Heart right ventricle (tissue), 16 donors: ENCODE results near the gene UNC13B. TPM values are rescaled to one million over a fixed set of nuclear protein-coding genes. Genes with fewer than 3 reads are reported as not detected.
"Not testable (repeated sequence)": the region's sequence is repeated elsewhere in the genome, so short reads cannot be mapped to it uniquely, and the experiment has no call there.

Experiments used
- ATAC-seq, 8 donors: fragments of 200-7000 bp; cut with Tn5 transposase; one replicate each; pipeline ENCODE4 v1.9.1; 2020; ENCODE audit warnings: mild to moderate bottlenecking in 8 of 8, moderate library complexity in 8 of 8, moderate number of reproducible peaks in 1 of 8
- DNase-seq, 2 donors: peaks; one replicate each; pipeline ENCODE4 v3.0.0-alpha.2; 2020
- H3K27ac ChIP-seq, 10 donors: fragments of 200-600 bp; sonication (generic) in 2 of 10; one replicate each; pipeline versions ENCODE4 v1.5.0 to v1.8.0; 2020 to 2022; ENCODE audit warnings: mild to moderate bottlenecking in 3 of 10
- H3K27me3 ChIP-seq, 7 donors: fragments of 200-600 bp; one replicate each; pipeline ENCODE4 v1.8.0; 2021 to 2022; ENCODE audit warnings: mild to moderate bottlenecking in 2 of 7
- H3K36me3 ChIP-seq, 9 donors: fragments of 200-600 bp; sonication (generic) in 1 of 9; one replicate each; pipeline versions ENCODE4 v1.5.0 to v1.8.0; 2020 to 2022; ENCODE audit warnings: mild to moderate bottlenecking in 2 of 9
- H3K4me1 ChIP-seq, 9 donors: fragments of 200-600 bp; sonication (generic) in 1 of 9; one replicate each; pipeline versions ENCODE4 v1.5.0 to v1.8.0; 2020 to 2022; ENCODE audit warnings: mild to moderate bottlenecking in 4 of 9
- H3K4me3 ChIP-seq, 10 donors: fragments of 200-600 bp; sonication (generic) in 2 of 10; one replicate each; pipeline versions ENCODE4 v1.5.0 to v1.8.0; 2020 to 2022; ENCODE audit warnings: mild to moderate bottlenecking in 7 of 10, moderate library complexity in 2 of 10
- H3K9me3 ChIP-seq, 11 donors: fragments of 200-600 bp in 10 of 11; sonication (generic) in 2 of 11; one replicate each; pipeline versions ENCODE4 v1.5.0 to v1.8.0; 2013 to 2022; ENCODE audit warnings: mild to moderate bottlenecking in 2 of 11, control low read depth in 1 of 11, moderate library complexity in 1 of 11
- WGBS, 2 donors: extraction: QIAGEN DNeasy Blood & Tissue Kit; methylation state at CpG; one replicate each; pipeline ENCODE4 v1.1.7; 2013; ENCODE audit warnings: inconsistent platforms in 1 of 2; 5-methylcytosine and 5-hydroxymethylcytosine counted together
- intact Hi-C, 10 donors: fragments of 100-400 bp; cut with DNase I; formaldehyde crosslinking; loops; one replicate each; pipeline versions ENCODE4 v1.11.1 to v1.14.2; 2022
- polyA plus RNA-seq, 2 donors: library from polyadenylated mRNA; stranded (reverse); fragments of 200-250 nt; gene quantifications; one replicate each; pipeline ENCODE4 v1.2.3, GENCODE V29; 2013
- total RNA-seq, 10 donors: library from RNA; stranded (reverse); fragmentation: NEBNext Ultra II Directional in 3 of 10; extraction: Animal tissue kit (Norgen Biotek cat#: 25700) in 3 of 10; gene quantifications; one replicate each; pipeline versions ENCODE4 v1.2.1 to v1.2.4, GENCODE V29; 2021 to 2023
- TF ChIP-seq, protein P1 (sequence below), 9 donors: fragments of 200-600 bp; sonication (generic) in 2 of 9; IDR thresholded peaks; one replicate each; pipeline versions ENCODE4 v1.5.0 to v1.8.0; 2021 to 2022; ENCODE audit warnings: antibody characterized with exemption in 9 of 9, mild to moderate bottlenecking in 5 of 9, moderate library complexity in 1 of 9
- donor health status: Arrhythmogenic right ventricular cardiomyopathy.
- donor health status: ischemic (EF 13 %, LVEDD 7.1; RV severe dilation, severe dysfunction).
- donor health status: healthy with polysubstance abuse.
- donor health status: DM: no; HTN: yes; CAD: no.
- donor health status: DM: no; HTN: no; CAD: no.
- donor health status: ischemic (EF 25% LVEDD 6.9; RV normal size, moderate dysfunction).
- donor health status: ischemic (EF 25% LVEDD 5.7; RV mildly dilated, moderate dysfunction).
- donor health status: healthy.
- donor health status: DM: yes; HTN: yes; CAD: no.
- donor health status: Ischemic cardiomyopathy.
- donor health status: ischemic (EF 35%, LVEDD 5.7; RV mildly dilated, moderate dysfunction).
- donor health status: nonischemic (EF 11% LVEDD 7.7; RV severe dilation, severe dysfunction).
- donor health status: DM: yes; HTN: yes; CAD: no.
- donor health status: PGD.
- donor health status: ischemic (EF 29% LVEDD 5.4; RV normal size, mild dysfunction).
- donor health status: nonischemic (EF 23%, LVEDD 6.1; RV moderate dilation, normal function).

The UNC13B gene
- total and polyA plus RNA-seq, 12 donors: 13.1 to 27.1 (median 18.9) TPM

DNA sequence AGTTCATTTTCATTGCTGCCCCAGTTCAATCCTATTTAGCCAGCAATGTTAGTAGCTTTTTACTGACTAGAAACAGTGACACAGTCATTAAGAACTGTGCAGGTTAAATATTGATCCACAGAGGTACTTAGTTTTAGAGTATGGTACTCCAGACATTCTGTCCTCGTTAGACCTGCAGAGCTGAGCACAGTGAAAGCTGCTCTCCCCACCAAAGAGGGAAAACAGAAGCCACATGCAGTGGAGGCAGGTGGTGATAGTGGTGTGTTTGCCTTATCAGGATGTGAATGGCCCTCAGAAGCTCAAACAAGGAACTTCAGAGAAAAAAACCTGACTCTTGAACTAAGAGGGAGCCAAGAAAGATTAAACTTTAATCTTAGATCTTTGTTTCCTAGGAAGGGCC is 75.5 kb downstream of the UNC13B start:
- intact Hi-C loops: no loop called here
- WGBS, 2 donors: 66 to 76% methylated on average over 1 of the region's 1 CpG
- peaks cover 0 to 9% (median 0%) of the 10 kb centered on the region in 11 donors for H3K9me3 ChIP-seq

DNA sequence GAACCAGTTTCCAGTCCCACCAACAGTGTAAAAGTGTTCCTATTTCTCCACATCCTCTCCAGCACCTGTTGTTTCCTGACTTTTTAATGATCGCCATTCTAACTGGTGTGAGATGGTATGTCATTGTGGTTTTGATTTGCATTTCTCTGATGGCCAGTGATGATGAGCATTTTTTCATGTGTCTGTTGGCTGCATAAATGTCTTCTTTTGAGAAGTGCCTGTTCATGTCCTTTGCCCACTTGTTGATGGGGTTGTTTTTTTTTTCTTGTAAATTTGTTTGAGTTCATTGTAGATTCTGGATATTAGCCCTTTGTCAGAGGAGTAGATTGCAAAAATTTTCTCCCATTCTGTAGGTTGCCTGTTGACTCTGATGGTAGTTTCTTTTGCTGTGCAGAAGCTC is 84.1 kb downstream of the UNC13B start:
- H3K9me3 ChIP-seq: peaks cover 0 to 12% (median 0%) of the 10 kb centered on the region in 11 donors
- H3K4me1 ChIP-seq, ATAC-seq, DNase-seq, H3K4me3 ChIP-seq, H3K27ac ChIP-seq, intact Hi-C loops, H3K27me3 ChIP-seq: not testable (repeated sequence)
- no CpG with 5 or more reads among the region's 1 CpG for WGBS, 2 donors
- H3K36me3 ChIP-seq: peaks cover 0 to 23% (median 0%) of the 10 kb centered on the region in 9 donors

More for the DNA sequence above, 75.5 kb downstream of the UNC13B start:
- TF ChIP-seq, protein P1, sequence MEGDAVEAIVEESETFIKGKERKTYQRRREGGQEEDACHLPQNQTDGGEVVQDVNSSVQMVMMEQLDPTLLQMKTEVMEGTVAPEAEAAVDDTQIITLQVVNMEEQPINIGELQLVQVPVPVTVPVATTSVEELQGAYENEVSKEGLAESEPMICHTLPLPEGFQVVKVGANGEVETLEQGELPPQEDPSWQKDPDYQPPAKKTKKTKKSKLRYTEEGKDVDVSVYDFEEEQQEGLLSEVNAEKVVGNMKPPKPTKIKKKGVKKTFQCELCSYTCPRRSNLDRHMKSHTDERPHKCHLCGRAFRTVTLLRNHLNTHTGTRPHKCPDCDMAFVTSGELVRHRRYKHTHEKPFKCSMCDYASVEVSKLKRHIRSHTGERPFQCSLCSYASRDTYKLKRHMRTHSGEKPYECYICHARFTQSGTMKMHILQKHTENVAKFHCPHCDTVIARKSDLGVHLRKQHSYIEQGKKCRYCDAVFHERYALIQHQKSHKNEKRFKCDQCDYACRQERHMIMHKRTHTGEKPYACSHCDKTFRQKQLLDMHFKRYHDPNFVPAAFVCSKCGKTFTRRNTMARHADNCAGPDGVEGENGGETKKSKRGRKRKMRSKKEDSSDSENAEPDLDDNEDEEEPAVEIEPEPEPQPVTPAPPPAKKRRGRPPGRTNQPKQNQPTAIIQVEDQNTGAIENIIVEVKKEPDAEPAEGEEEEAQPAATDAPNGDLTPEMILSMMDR (IDR thresholded peaks at IDR 0.05): no peak
- H3K4me3 ChIP-seq: no peak overlapping the region
- DNase-seq (no peak), ATAC-seq (no peak)
- no peaks in the 10 kb centered on the region for H3K27me3 ChIP-seq
- no peak overlapping the region for H3K27ac ChIP-seq
- no peaks in the 10 kb centered on the region for H3K4me1 ChIP-seq
- H3K36me3 ChIP-seq: peaks cover 0 to 38% (median 0%) of the 10 kb centered on the region in 9 donors

DNA sequence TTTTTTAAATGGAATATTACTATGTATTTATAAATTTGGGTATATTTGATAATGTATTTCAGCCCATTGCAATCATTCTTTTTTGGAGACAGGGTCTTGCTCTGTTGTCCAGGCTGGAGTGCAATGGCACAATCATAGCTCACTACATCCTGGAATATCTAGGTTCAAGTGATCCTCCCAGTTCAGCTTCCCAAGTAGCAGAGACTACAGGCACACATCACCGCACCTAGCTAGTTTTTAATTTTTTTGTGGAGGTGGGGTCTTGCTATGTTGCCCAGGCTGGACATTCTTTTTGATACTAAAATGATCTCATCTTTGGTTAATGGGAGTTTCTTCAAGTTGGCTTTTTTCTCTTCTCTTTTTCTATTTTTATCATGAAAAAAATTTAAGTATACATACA is 91.3 kb downstream of the UNC13B start:
- TF ChIP-seq, protein P1 (IDR thresholded peaks at IDR 0.05): no peak

DNA sequence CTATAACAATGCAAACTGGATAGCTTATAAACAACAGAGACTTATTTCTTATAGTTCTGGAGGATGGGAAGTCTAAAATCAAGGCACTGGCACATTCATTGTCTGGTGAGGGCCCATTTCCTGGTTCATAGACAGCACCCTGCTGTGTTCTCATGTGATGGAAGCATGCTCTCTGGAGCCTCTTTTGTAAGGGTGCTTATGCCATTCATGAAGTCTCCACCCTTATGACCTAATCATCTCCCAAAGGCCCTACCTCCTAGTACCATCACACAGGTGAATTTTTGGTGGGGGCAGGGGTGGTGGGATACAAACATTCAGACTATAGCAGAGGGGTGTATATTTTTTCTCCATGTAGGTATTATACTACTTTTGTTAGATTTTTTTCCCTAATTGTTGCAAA is 92.4 kb downstream of the UNC13B start:
- intact Hi-C loops: loop anchor here in 2 of 10 donors (10.0 kb wide), 4 partner anchors 59 to 221 kb away; partner anchors contain the start of gene UNC13B (in 1 of the 2)

More for the DNA sequence above, 91.3 kb downstream of the UNC13B start:
- Histone ChIP-seq H3K36me3 (peaks cover 0 to 3% (median 0%) of the 10 kb centered on the region in 9 donors), H3K9me3 (no peaks in the 10 kb centered on the region), H3K27ac (no peak overlapping the region), H3K4me3 (no peak overlapping the region), H3K27me3 (no peaks in the 10 kb centered on the region), H3K4me1 (no peaks in the 10 kb centered on the region)
- DNase-seq: no peak
- ATAC-seq: no peak
- intact Hi-C loops: loop anchor here in 2 of 10 donors (10.0 kb wide), 4 partner anchors 58 to 222 kb away; partner anchors contain the start of gene UNC13B (in 1 of the 2)
- 100% methylated on average over 1 of the region's 1 CpG for WGBS, 2 donors

More for the DNA sequence above, 92.4 kb downstream of the UNC13B start:
- no peak overlapping the region for H3K27ac ChIP-seq
- H3K36me3 ChIP-seq: peaks cover 0 to 3% (median 0%) of the 10 kb centered on the region in 9 donors
- TF ChIP-seq, protein P1 (IDR thresholded peaks at IDR 0.05): no peak
- no peak for ATAC-seq
- peaks cover 0 to 10% (median 5%) of the 10 kb centered on the region in 9 donors for H3K4me1 ChIP-seq
- no peaks in the 10 kb centered on the region for H3K9me3 ChIP-seq
- no peak overlapping the region for H3K4me3 ChIP-seq
- no peaks in the 10 kb centered on the region for H3K27me3 ChIP-seq
- DNase-seq: no peak
